ENCODE results near the gene VEGFA.
A peak's percentile ranks its signal among the peaks of the same experiment; 100 is the strongest.

VEGFA gene

GRCh38 chr6:43823390-43823789, 53.4 kb downstream of the VEGFA start:
- Histone ChIP-seq H3K9ac (ENCODE audit: low read length in 5 of 5) (no peak overlapping the region), H3K4me3 (ENCODE audit: low read depth in 1 of 5, low read length in 5 of 5) (no peak overlapping the region), H3K4me1 (ENCODE audit: control insufficient read depth in 5 of 5, insufficient read depth in 5 of 5, low read length in 5 of 5) (peaks cover 0 to 25% (median 21%) of the 10 kb centered on the region in 5 donors)

DNA sequence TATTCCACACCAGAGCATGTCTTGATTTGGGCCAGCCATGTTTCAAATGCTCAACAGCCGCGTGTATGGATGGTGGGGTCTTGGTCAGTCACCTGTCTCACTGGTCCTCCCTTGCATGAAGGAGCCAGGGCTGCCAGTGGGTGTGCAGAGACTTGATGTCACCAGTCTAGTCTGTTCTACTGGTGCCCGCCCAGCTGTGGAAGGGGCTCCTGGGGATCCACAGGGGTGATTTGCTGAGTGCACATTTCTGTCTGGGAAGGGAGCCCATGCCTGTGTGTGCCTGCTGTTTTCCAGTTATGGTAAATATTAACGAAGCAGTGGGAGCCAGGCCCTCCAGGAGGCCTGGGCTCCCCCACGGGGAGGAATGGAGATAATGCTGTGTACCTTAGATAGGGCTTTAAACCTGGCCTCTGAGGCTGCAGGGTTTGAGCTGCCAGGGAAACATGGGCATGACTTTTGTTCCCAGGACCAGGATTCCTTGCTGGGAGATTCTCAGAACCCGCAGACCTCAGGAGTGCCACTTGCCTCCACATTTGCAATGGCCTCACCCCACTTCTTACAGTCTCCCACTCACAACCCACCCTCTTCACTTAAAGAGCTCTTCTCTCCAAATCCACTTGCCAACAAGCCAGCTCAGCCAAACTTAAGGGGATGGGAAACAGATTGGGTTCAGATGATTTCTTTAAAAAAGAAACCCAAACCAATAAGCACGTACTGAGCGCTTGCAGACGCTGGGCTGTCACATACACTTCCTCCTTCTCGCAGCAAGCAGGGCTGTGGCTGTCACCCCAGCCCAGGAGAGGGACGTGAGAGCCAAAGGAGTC, 54.1 kb downstream of the VEGFA start:
- H3K4me3 ChIP-seq (ENCODE audit: low read depth in 1 of 5, low read length in 5 of 5) = peak overlapping the region in 1 of 5 donors; percentile 2
- H3K9ac ChIP-seq (ENCODE audit: low read length in 5 of 5) = no peak overlapping the region
- H3K4me1 ChIP-seq (ENCODE audit: control insufficient read depth in 5 of 5, insufficient read depth in 5 of 5, low read length in 5 of 5) = peaks cover 0 to 25% (median 21%) of the 10 kb centered on the region in 5 donors
- H3K36me3 ChIP-seq (ENCODE audit: control insufficient read depth in 5 of 5, insufficient read depth in 5 of 5, low read length in 5 of 5) = no peaks in the 10 kb centered on the region
- H3K27me3 ChIP-seq (ENCODE audit: control insufficient read depth in 5 of 5, insufficient read depth in 4 of 5, low read length in 5 of 5) = no peaks in the 10 kb centered on the region
- H3K27ac ChIP-seq (ENCODE audit: low read depth, low read length) = no peak overlapping the region
- no peaks in the 10 kb centered on the region for H3K9me3 ChIP-seq (ENCODE audit: control insufficient read depth in 5 of 5, low read length in 5 of 5)

More at GRCh38 chr6:43823390-43823789, 53.4 kb downstream of the VEGFA start:
- no peak overlapping the region for H3K27ac ChIP-seq (ENCODE audit: low read depth, low read length)
- no peaks in the 10 kb centered on the region for H3K9me3 ChIP-seq (ENCODE audit: control insufficient read depth in 5 of 5, low read length in 5 of 5)
- H3K27me3 ChIP-seq (ENCODE audit: control insufficient read depth in 5 of 5, insufficient read depth in 4 of 5, low read length in 5 of 5) = no peaks in the 10 kb centered on the region
- H3K36me3 ChIP-seq (ENCODE audit: control insufficient read depth in 5 of 5, insufficient read depth in 5 of 5, low read length in 5 of 5) = no peaks in the 10 kb centered on the region

DNA sequence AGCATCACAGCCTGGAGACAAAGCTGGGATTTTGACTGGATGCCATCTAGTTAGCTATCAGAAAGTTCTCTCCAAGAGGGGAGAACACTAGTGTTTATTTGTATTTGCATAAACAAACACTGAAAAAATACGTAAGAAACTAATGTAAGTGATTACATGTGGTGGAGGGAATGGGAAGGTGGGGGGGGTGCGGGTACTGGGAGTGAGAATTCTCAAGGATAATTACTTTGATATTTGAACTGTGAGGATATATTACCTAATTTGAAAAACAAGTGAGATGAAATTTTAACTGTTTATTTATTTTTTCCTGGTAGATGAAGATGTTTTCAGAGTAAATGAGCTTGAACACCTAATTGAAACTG, 54.7 kb downstream of the VEGFA start:
- no peaks in the 10 kb centered on the region for H3K27me3 ChIP-seq (ENCODE audit: control insufficient read depth in 5 of 5, insufficient read depth in 4 of 5, low read length in 5 of 5)
- no peak overlapping the region for H3K9ac ChIP-seq (ENCODE audit: low read length in 5 of 5)
- H3K9me3 ChIP-seq (ENCODE audit: control insufficient read depth in 5 of 5, low read length in 5 of 5) = no peaks in the 10 kb centered on the region
- H3K4me1 ChIP-seq (ENCODE audit: control insufficient read depth in 5 of 5, insufficient read depth in 5 of 5, low read length in 5 of 5) = peaks cover 0 to 25% (median 21%) of the 10 kb centered on the region in 5 donors
- no peak overlapping the region for H3K27ac ChIP-seq (ENCODE audit: low read depth, low read length)
- H3K36me3 ChIP-seq (ENCODE audit: control insufficient read depth in 5 of 5, insufficient read depth in 5 of 5, low read length in 5 of 5) = no peaks in the 10 kb centered on the region
- no peak overlapping the region for H3K4me3 ChIP-seq (ENCODE audit: low read depth in 1 of 5, low read length in 5 of 5)

DNA sequence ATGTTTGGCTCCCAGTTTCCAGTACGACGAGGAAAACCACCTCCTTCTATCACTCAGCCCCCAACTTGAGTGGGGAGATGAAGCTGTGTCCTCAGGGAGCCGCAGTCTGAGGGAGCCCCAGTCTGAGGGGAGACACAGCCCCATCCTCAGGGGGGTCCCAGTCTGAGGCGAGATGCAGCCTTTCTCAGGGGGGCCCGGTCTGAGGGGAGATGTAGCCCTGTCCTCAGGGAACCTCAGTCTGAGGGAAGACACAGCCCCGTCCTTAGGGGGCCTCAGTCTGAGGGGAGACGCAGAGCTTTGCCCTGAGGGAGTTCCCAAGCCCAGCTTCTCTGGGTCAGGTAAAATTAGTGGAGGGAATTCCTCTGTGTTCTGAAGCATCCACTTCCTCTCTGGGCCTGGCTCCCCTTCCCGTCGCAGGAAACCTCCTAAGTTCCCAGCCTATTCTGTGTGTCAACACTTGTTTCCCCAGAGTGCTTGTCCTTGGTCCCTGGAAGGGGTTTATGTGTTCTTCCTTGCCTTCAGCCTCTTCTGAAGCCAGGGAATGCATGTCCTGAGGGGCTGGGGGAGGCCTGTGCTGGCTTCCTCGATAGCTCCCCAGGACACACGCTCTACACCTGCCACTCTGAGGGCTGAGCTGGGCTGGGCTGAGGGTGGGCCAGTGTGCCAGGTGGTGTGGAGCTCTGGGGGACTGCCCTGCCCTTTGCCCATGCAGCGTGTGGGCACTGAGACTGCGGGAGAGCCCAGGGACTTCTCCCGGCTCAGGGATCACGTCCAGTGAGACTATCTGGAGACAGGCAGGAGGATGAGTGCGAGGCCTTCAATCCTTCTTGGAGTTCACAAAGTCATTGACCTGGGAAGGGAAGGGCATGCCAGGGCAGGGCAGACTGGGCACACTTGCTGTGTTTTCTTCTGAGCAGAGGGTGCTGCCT, 55.4 kb downstream of the VEGFA start:
- no peaks in the 10 kb centered on the region for H3K27me3 ChIP-seq (ENCODE audit: control insufficient read depth in 5 of 5, insufficient read depth in 4 of 5, low read length in 5 of 5)
- no peak overlapping the region for H3K9ac ChIP-seq (ENCODE audit: low read length in 5 of 5)
- peaks cover 0 to 25% (median 21%) of the 10 kb centered on the region in 5 donors for H3K4me1 ChIP-seq (ENCODE audit: control insufficient read depth in 5 of 5, insufficient read depth in 5 of 5, low read length in 5 of 5)
- no peaks in the 10 kb centered on the region for H3K36me3 ChIP-seq (ENCODE audit: control insufficient read depth in 5 of 5, insufficient read depth in 5 of 5, low read length in 5 of 5)
- no peak overlapping the region for H3K4me3 ChIP-seq (ENCODE audit: low read depth in 1 of 5, low read length in 5 of 5)
- H3K9me3 ChIP-seq (ENCODE audit: control insufficient read depth in 5 of 5, low read length in 5 of 5) = no peaks in the 10 kb centered on the region
- H3K27ac ChIP-seq (ENCODE audit: low read depth, low read length) = no peak overlapping the region

DNA sequence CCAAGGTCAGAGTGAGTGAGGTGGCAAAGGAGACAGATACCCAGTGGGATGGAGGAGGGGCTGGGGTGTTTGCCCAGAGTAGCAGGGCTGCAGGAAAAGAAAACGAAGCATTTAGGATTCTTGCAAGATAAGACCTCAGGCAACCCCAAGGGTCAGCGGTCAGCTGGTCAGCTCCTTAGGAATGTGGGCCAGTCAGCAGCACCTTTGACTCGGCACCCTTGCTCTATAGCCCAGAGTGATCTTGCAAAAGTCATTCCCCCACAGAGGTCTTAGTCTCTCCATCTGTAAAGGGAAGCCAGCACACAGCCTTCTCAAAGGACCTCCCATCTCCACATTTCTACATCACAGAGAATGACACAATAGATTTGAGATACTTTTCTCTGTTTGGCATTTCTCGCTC, 56.7 kb downstream of the VEGFA start:
- peaks cover 0 to 25% (median 21%) of the 10 kb centered on the region in 5 donors for H3K4me1 ChIP-seq (ENCODE audit: control insufficient read depth in 5 of 5, insufficient read depth in 5 of 5, low read length in 5 of 5)
- H3K9me3 ChIP-seq (ENCODE audit: control insufficient read depth in 5 of 5, low read length in 5 of 5) = no peaks in the 10 kb centered on the region
- no peak overlapping the region for H3K9ac ChIP-seq (ENCODE audit: low read length in 5 of 5)
- no peak overlapping the region for H3K4me3 ChIP-seq (ENCODE audit: low read depth in 1 of 5, low read length in 5 of 5)
- H3K27me3 ChIP-seq (ENCODE audit: control insufficient read depth in 5 of 5, insufficient read depth in 4 of 5, low read length in 5 of 5) = peaks cover 0 to 3% (median 0%) of the 10 kb centered on the region in 5 donors
- no peaks in the 10 kb centered on the region for H3K36me3 ChIP-seq (ENCODE audit: control insufficient read depth in 5 of 5, insufficient read depth in 5 of 5, low read length in 5 of 5)
- no peak overlapping the region for H3K27ac ChIP-seq (ENCODE audit: low read depth, low read length)

- no peak overlapping the region for H3K27ac ChIP-seq (ENCODE audit: low read depth, low read length)
These were observed 57.9 kb downstream of the VEGFA start for GRCh38 chr6:43827898-43828297.

GRCh38 chr6:43828711-43829110, 58.7 kb downstream of the VEGFA start:
- Histone ChIP-seq H3K9ac (ENCODE audit: low read length in 5 of 5) (no peak overlapping the region), H3K4me3 (ENCODE audit: low read depth in 1 of 5, low read length in 5 of 5) (no peak overlapping the region), H3K27ac (ENCODE audit: low read depth, low read length) (no peak overlapping the region), H3K36me3 (ENCODE audit: control insufficient read depth in 5 of 5, insufficient read depth in 5 of 5, low read length in 5 of 5) (no peaks in the 10 kb centered on the region), H3K27me3 (ENCODE audit: control insufficient read depth in 5 of 5, insufficient read depth in 4 of 5, low read length in 5 of 5) (peaks cover 0 to 3% (median 0%) of the 10 kb centered on the region in 5 donors), H3K4me1 (ENCODE audit: control insufficient read depth in 5 of 5, insufficient read depth in 5 of 5, low read length in 5 of 5) (peaks cover 0 to 21% (median 15%) of the 10 kb centered on the region in 5 donors), H3K9me3 (ENCODE audit: control insufficient read depth in 5 of 5, low read length in 5 of 5) (no peaks in the 10 kb centered on the region)

More at GRCh38 chr6:43827898-43828297, 57.9 kb downstream of the VEGFA start:
- Histone ChIP-seq H3K27me3 (ENCODE audit: control insufficient read depth in 5 of 5, insufficient read depth in 4 of 5, low read length in 5 of 5) (peaks cover 0 to 3% (median 0%) of the 10 kb centered on the region in 5 donors), H3K36me3 (ENCODE audit: control insufficient read depth in 5 of 5, insufficient read depth in 5 of 5, low read length in 5 of 5) (no peaks in the 10 kb centered on the region), H3K4me1 (ENCODE audit: control insufficient read depth in 5 of 5, insufficient read depth in 5 of 5, low read length in 5 of 5) (peaks cover 0 to 25% (median 21%) of the 10 kb centered on the region in 5 donors), H3K9me3 (ENCODE audit: control insufficient read depth in 5 of 5, low read length in 5 of 5) (no peaks in the 10 kb centered on the region), H3K4me3 (ENCODE audit: low read depth in 1 of 5, low read length in 5 of 5) (no peak overlapping the region), H3K9ac (ENCODE audit: low read length in 5 of 5) (no peak overlapping the region)

DNA sequence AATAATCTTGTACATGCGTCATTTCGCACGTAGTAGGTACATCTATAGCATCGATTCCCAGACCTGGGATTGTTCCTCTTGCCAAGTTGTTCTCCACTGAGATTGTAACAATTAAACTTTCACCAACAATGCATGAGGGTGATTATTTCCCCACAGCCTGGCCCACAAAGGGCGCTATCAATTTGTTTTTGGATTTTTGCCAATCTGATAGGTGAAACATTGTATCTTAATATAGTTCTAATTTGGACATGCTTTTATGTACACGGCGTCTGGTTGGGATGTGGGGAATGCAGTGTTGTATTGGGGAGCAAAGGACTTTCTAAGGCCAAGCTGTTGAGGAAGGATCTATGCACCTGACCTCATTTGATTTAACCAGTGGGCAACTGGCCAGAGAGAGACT, 59.5 kb downstream of the VEGFA start:
- no peak overlapping the region for H3K9ac ChIP-seq (ENCODE audit: low read length in 5 of 5)
- H3K27me3 ChIP-seq (ENCODE audit: control insufficient read depth in 5 of 5, insufficient read depth in 4 of 5, low read length in 5 of 5) = peaks cover 0 to 3% (median 0%) of the 10 kb centered on the region in 5 donors
- no peaks in the 10 kb centered on the region for H3K9me3 ChIP-seq (ENCODE audit: control insufficient read depth in 5 of 5, low read length in 5 of 5)
- no peak overlapping the region for H3K4me3 ChIP-seq (ENCODE audit: low read depth in 1 of 5, low read length in 5 of 5)
- no peaks in the 10 kb centered on the region for H3K36me3 ChIP-seq (ENCODE audit: control insufficient read depth in 5 of 5, insufficient read depth in 5 of 5, low read length in 5 of 5)
- no peak overlapping the region for H3K27ac ChIP-seq (ENCODE audit: low read depth, low read length)
- peaks cover 0 to 14% (median 9%) of the 10 kb centered on the region in 5 donors for H3K4me1 ChIP-seq (ENCODE audit: control insufficient read depth in 5 of 5, insufficient read depth in 5 of 5, low read length in 5 of 5)

DNA sequence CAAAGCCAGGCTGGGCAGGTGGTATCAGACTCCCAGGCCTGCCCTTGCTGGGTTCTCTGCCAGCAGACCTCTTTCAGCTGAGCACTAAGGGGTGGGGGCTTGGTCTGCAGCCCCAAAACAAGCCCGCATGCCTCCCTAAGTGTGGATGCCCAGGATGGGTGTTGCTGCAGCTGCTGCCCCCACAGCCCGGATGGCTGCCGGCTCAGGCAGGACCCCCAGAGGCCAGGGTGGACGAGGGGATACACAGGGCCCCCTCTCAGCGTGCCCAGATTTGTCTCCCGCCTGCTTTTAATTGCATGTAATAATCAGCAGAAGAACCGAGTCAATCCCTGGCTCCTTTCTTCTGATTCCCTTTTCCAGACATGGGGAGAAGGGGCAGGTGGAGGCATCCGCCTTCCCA, 60.8 kb downstream of the VEGFA start:
- H3K27me3 ChIP-seq (ENCODE audit: control insufficient read depth in 5 of 5, insufficient read depth in 4 of 5, low read length in 5 of 5) = peaks cover 0 to 3% (median 0%) of the 10 kb centered on the region in 5 donors
- no peak overlapping the region for H3K4me3 ChIP-seq (ENCODE audit: low read depth in 1 of 5, low read length in 5 of 5)
- H3K4me1 ChIP-seq (ENCODE audit: control insufficient read depth in 5 of 5, insufficient read depth in 5 of 5, low read length in 5 of 5) = peaks cover 0 to 12% (median 9%) of the 10 kb centered on the region in 5 donors
- H3K9ac ChIP-seq (ENCODE audit: low read length in 5 of 5) = no peak overlapping the region
- H3K9me3 ChIP-seq (ENCODE audit: control insufficient read depth in 5 of 5, low read length in 5 of 5) = no peaks in the 10 kb centered on the region
- no peak overlapping the region for H3K27ac ChIP-seq (ENCODE audit: low read depth, low read length)
- H3K36me3 ChIP-seq (ENCODE audit: control insufficient read depth in 5 of 5, insufficient read depth in 5 of 5, low read length in 5 of 5) = no peaks in the 10 kb centered on the region

DNA sequence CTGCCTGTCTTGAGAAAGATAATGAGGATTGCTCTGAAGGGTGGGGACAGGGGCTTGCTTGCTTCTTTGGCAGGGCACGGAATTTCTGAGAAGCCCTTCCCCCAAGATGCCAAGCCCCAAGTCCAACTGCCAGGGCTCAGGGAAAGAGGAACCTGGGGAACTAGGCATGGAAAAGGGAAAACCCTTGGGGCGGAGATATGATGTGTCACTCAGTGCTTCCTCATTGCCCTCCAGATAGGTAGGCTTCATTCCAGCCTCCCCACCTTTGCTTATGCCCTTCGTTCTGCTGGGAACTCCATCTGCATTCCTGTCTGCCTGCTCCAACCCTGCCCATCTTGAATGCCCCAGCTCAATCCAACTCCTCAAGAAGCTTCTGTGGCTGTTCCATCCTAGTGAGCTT, 61.2 kb downstream of the VEGFA start:
- Histone ChIP-seq H3K36me3 (ENCODE audit: control insufficient read depth in 5 of 5, insufficient read depth in 5 of 5, low read length in 5 of 5) (no peaks in the 10 kb centered on the region), H3K27me3 (ENCODE audit: control insufficient read depth in 5 of 5, insufficient read depth in 4 of 5, low read length in 5 of 5) (peaks cover 0 to 3% (median 0%) of the 10 kb centered on the region in 5 donors), H3K4me3 (ENCODE audit: low read depth in 1 of 5, low read length in 5 of 5) (no peak overlapping the region), H3K27ac (ENCODE audit: low read depth, low read length) (no peak overlapping the region), H3K4me1 (ENCODE audit: control insufficient read depth in 5 of 5, insufficient read depth in 5 of 5, low read length in 5 of 5) (peaks cover 0 to 10% (median 7%) of the 10 kb centered on the region in 5 donors), H3K9me3 (ENCODE audit: control insufficient read depth in 5 of 5, low read length in 5 of 5) (no peaks in the 10 kb centered on the region), H3K9ac (ENCODE audit: low read length in 5 of 5) (no peak overlapping the region)

Data from subcutaneous abdominal adipose tissue (tissue), 5 donors.